ENCODE results near the gene PLPP4. TPM values are rescaled to one million over a fixed set of nuclear protein-coding genes. Genes with fewer than 3 reads are reported as not detected.

PLPP4 gene
- total RNA-seq, 3 donors from 2014 or later: not detected

DNA sequence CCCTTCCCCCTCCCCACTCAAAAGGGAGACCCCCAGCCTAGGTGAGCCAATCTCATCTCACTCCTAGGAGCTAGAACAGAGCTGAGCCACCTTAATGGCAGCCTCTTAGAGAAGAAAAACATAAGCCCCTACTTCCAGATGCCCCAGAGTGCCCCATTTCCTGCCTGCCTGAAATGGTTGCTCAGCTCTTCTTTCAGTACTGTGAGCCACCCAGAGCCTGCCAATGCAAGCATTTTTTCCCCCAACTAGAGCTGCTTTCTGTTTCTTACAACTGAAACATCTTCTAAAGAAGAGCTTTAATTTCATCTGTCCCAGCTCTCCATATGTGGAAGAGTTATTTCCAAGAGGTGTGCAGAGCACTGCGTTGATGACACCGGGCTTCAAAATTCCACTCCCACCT, 136.7 kb downstream of the PLPP4 start:
- no peak overlapping the region for H3K4me3 ChIP-seq
- H3K9me3 ChIP-seq: no peaks in the 10 kb centered on the region
- peaks cover 0 to 4% of the 10 kb centered on the region in 2 donors for H3K27me3 ChIP-seq
- intact Hi-C loops (cut with DNase I; ENCODE audit: low total_unique reads): no loop called here
- H3K4me1 ChIP-seq: no peaks in the 10 kb centered on the region
- H3K36me3 ChIP-seq: no peaks in the 10 kb centered on the region
- H3K27ac ChIP-seq: no peak overlapping the region
- no peak for DNase-seq (ENCODE audit: low spot score in 2 of 2)
- TF ChIP-seq CTCF (IDR thresholded peaks at IDR 0.05) (no peak), POLR2A (IDR thresholded peaks at IDR 0.05) (no peak), POLR2AphosphoS5 (IDR thresholded peaks at IDR 0.05) (no peak)

DNA sequence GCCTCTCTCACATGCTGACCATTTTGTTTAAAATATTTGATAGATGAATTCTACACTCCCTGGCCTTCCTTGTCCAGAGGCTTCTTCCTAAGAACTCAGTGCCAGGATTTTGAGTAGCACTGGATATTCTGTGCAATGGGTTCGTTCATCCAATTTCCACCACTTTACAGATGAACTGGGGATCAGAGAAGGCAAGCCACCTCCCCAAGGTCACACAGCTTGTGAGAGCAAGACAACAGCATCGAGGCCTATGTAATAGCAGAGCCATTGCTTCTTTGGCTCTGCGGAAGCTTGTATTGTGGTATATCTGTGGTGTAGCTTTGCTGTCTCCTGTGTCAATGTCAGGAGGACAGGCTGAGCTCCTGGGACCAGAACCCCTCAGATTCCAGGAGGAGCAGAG, 140.9 kb downstream of the PLPP4 start:
- Histone ChIP-seq H3K4me3 (no peak overlapping the region), H3K27me3 (peaks cover 0 to under 1% of the 10 kb centered on the region in 2 donors), H3K4me1 (no peaks in the 10 kb centered on the region), H3K9me3 (no peaks in the 10 kb centered on the region), H3K36me3 (no peaks in the 10 kb centered on the region), H3K27ac (no peak overlapping the region)
- no peak for DNase-seq (ENCODE audit: low spot score in 2 of 2)
- TF ChIP-seq POLR2A (IDR thresholded peaks at IDR 0.05) (no peak), POLR2AphosphoS5 (IDR thresholded peaks at IDR 0.05) (no peak), CTCF (IDR thresholded peaks at IDR 0.05) (no peak)
- intact Hi-C loops (cut with DNase I; ENCODE audit: low total_unique reads): no loop called here

DNA sequence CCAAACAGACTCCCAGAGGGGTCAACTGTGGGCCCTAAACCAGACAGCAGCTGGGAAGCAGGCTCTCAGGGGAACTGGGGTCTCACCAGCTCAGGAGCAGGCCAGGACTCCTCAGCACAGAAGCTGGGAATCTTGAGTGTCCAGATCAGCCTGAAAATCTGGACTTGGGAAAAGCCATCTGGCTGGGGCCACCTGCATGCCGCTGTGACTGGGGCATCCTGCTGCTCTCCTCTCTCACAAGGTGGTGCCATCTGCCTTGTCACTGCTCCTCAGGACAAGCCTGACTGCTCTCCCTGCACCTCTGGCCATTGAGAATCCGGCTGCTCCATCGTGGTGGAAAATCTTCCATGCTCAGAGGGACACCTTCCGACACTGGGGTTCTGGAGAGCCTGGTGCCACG, 141.4 kb downstream of the PLPP4 start:
- H3K9me3 ChIP-seq: peaks cover 0 to 3% of the 10 kb centered on the region in 2 donors
- no peaks in the 10 kb centered on the region for H3K4me1 ChIP-seq
- no peaks in the 10 kb centered on the region for H3K27me3 ChIP-seq
- intact Hi-C loops (cut with DNase I; ENCODE audit: low total_unique reads): no loop called here
- no peak overlapping the region for H3K27ac ChIP-seq
- no peak overlapping the region for H3K4me3 ChIP-seq
- no peak for TF ChIP-seq POLR2AphosphoS5 (IDR thresholded peaks at IDR 0.05)
- TF ChIP-seq CTCF (IDR thresholded peaks at IDR 0.05): no peak
- TF ChIP-seq POLR2A (IDR thresholded peaks at IDR 0.05): no peak
- no peaks in the 10 kb centered on the region for H3K36me3 ChIP-seq
- DNase-seq (ENCODE audit: low spot score in 2 of 2): no peak

- no peak overlapping the region for H3K27ac ChIP-seq
- no peak for DNase-seq (ENCODE audit: low spot score in 2 of 2)
- TF ChIP-seq POLR2A (IDR thresholded peaks at IDR 0.05): no peak
- no peak for TF ChIP-seq POLR2AphosphoS5 (IDR thresholded peaks at IDR 0.05)
- intact Hi-C loops (cut with DNase I; ENCODE audit: low total_unique reads): no loop called here
- H3K36me3 ChIP-seq: no peaks in the 10 kb centered on the region
- no peak overlapping the region for H3K4me3 ChIP-seq
- no peaks in the 10 kb centered on the region for H3K27me3 ChIP-seq
- peaks cover 0 to 5% of the 10 kb centered on the region in 2 donors for H3K9me3 ChIP-seq
- H3K4me1 ChIP-seq: no peaks in the 10 kb centered on the region
Observed at GRCh38 chr10:120599200-120599724, 142.2 kb downstream of the PLPP4 start.

DNA sequence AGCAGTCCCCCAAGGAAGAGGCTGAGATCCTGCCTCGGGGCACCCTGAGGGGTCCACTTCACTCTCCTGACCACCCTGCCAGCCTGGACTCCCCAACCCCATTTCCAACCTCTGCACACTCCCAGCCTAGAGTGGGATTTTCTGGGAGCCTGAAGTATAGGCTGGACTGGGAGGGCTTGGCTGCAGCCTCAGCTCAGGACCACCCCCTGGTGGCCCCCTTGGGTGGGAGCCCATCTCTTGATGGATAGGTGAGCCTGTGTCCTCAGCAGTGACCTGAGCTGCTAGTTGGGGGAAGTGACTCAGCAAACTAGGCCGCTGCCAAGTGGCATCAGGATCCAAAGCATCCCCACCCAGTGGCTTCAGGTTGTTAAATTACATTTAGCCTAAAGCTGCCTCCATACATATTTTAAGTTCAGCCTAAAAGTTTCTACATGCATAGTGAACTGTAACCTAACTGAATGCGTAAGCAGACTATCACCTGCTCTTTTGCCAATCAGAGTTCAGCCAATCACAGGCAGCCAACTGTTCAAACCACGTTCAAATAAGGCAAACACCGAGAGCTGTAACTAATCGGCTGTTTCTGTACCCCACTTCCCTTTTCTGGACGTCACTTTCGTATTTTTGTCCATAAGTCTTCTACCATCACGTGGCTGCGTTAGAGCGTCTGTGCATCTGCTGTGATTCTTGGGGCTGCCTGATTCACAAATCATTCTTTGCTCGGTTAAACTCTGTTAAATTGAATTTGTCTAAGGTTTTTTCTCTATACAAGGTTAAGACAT, 144.0 kb downstream of the PLPP4 start:
- Histone ChIP-seq H3K27ac (no peak overlapping the region), H3K9me3 (peaks cover 0 to 5% of the 10 kb centered on the region in 2 donors), H3K4me1 (no peaks in the 10 kb centered on the region), H3K27me3 (no peaks in the 10 kb centered on the region), H3K4me3 (no peak overlapping the region), H3K36me3 (no peaks in the 10 kb centered on the region)
- TF ChIP-seq CTCF (IDR thresholded peaks at IDR 0.05) (no peak), POLR2AphosphoS5 (IDR thresholded peaks at IDR 0.05) (no peak), POLR2A (IDR thresholded peaks at IDR 0.05) (no peak)
- DNase-seq (ENCODE audit: low spot score in 2 of 2): no peak
- intact Hi-C loops (cut with DNase I; ENCODE audit: low total_unique reads): no loop called here
